HepG2 (cell line): ENCODE measurements around the gene LCLAT1. TPM values are rescaled to one million over a fixed set of nuclear protein-coding genes. Genes with fewer than 3 reads are reported as not detected.

Source experiments
- ATF7-NPFF ChIP-seq: sonication (generic); formaldehyde crosslinking; IDR thresholded peaks from 2 replicates; pipeline ENCODE4 v1.8.1; 2023; ENCODE audit warnings: mild to moderate bottlenecking, low read depth, missing genetic modification reagents, moderate library complexity
- CEBPG ChIP-seq: IDR thresholded peaks from 2 replicates; pipeline ENCODE4 v1.6.1; 2016
- E2F5 ChIP-seq: sonication (generic); formaldehyde crosslinking; conservative IDR thresholded peaks from 2 replicates; pipeline ENCODE4 v1.4.0; 2020; ENCODE audit warnings: missing genetic modification reagents
- EEA1 ChIP-seq: sonication (generic); formaldehyde crosslinking; IDR thresholded peaks from 2 replicates; pipeline ENCODE4 v1.5.1; 2020; ENCODE audit warnings: mild to moderate bottlenecking, missing genetic modification reagents, borderline replicate concordance
- GFI1 ChIP-seq: sonication (generic); formaldehyde crosslinking; IDR thresholded peaks from 2 replicates; pipeline ENCODE4 v1.5.0; 2020; ENCODE audit warnings: missing genetic modification reagents, mild to moderate bottlenecking, borderline replicate concordance
- GPN1 ChIP-seq: sonication (generic); formaldehyde crosslinking; IDR thresholded peaks from 2 replicates; pipeline ENCODE4 v1.5.1; 2020; ENCODE audit warnings: missing genetic modification reagents, borderline replicate concordance
- HCFC1 ChIP-seq: fragments of 150-350 bp; IDR thresholded peaks from 2 replicates; pipeline ENCODE4 v1.6.1; 2014; ENCODE audit warnings: low read depth, low read length
- MTF2 ChIP-seq: sonication (generic); formaldehyde crosslinking; IDR thresholded peaks from 2 replicates; pipeline ENCODE4 v1.5.0; 2020; ENCODE audit warnings: missing genetic modification reagents, borderline replicate concordance
- NCOA2 ChIP-seq: sonication (generic); formaldehyde crosslinking; IDR thresholded peaks from 2 replicates; pipeline ENCODE4 v1.8.0; 2022; ENCODE audit warnings: inconsistent platforms
- NR2F6 ChIP-seq, 2 experiments: IDR thresholded peaks; 2 replicates each; pipeline ENCODE4 v1.6.1; 2016; ENCODE audit warnings: antibody characterized with exemption in 1 of 2, mild to moderate bottlenecking in 1 of 2
- POLR2A ChIP-seq, 2 experiments: IDR thresholded peaks; 2 replicates each; pipeline ENCODE4 v1.6.1; 2011; ENCODE audit warnings: low read depth in 2 of 2, low read length in 2 of 2, mild to moderate bottlenecking in 1 of 2, moderate library complexity in 1 of 2; ENCODE audit not compliant: insufficient read depth in 1 of 2
- PRDM15 ChIP-seq: sonication (generic); formaldehyde crosslinking; IDR thresholded peaks from 2 replicates; pipeline ENCODE4 v1.4.0; 2020; ENCODE audit warnings: missing genetic modification reagents
- RORA ChIP-seq: sonication (generic); formaldehyde crosslinking; IDR thresholded peaks from 2 replicates; pipeline ENCODE4 v1.5.0; 2020; ENCODE audit warnings: mild to moderate bottlenecking, missing genetic modification reagents, moderate library complexity
- TOPORS ChIP-seq: sonication (generic); formaldehyde crosslinking; IDR thresholded peaks from 2 replicates; pipeline ENCODE4 v1.8.0; 2023; ENCODE audit warnings: mild to moderate bottlenecking, missing genetic modification reagents
- YEATS4 ChIP-seq: sonication (generic); formaldehyde crosslinking; IDR thresholded peaks from 2 replicates; pipeline ENCODE4 v1.4.0; 2020; ENCODE audit warnings: missing genetic modification reagents, borderline replicate concordance
- ZNF136 ChIP-seq: sonication (generic); formaldehyde crosslinking; IDR thresholded peaks from 2 replicates; pipeline ENCODE4 v1.8.1; 2022; ENCODE audit warnings: low read depth, mild to moderate bottlenecking, moderate library complexity, missing genetic modification reagents
- ZNF138 ChIP-seq: sonication (generic); formaldehyde crosslinking; IDR thresholded peaks from 2 replicates; pipeline ENCODE4 v1.5.0; 2020; ENCODE audit warnings: mild to moderate bottlenecking, low read depth, missing genetic modification reagents
- ZNF230 ChIP-seq: sonication (generic); formaldehyde crosslinking; IDR thresholded peaks from 2 replicates; pipeline ENCODE4 v1.4.0; 2020; ENCODE audit warnings: mild to moderate bottlenecking, missing genetic modification reagents
- ZNF30 ChIP-seq: sonication (generic); formaldehyde crosslinking; IDR thresholded peaks from 2 replicates; pipeline ENCODE4 v1.5.0; 2020; ENCODE audit warnings: mild to moderate bottlenecking, missing genetic modification reagents
- ZNF337 ChIP-seq: sonication (generic); formaldehyde crosslinking; IDR thresholded peaks from 2 replicates; pipeline ENCODE4 v1.5.1; 2020; ENCODE audit warnings: missing genetic modification reagents, low read depth, mild to moderate bottlenecking, borderline replicate concordance
- ZNF362 ChIP-seq: sonication (generic); formaldehyde crosslinking; IDR thresholded peaks from 2 replicates; pipeline ENCODE4 v1.4.0; 2020; ENCODE audit warnings: missing genetic modification reagents, mild to moderate bottlenecking, borderline replicate concordance
- ZNF556 ChIP-seq: sonication (generic); formaldehyde crosslinking; IDR thresholded peaks from 2 replicates; pipeline ENCODE4 v1.4.0; 2020; ENCODE audit warnings: mild to moderate bottlenecking, missing genetic modification reagents, borderline replicate concordance
- ZNF691 ChIP-seq: sonication (generic); formaldehyde crosslinking; IDR thresholded peaks from 2 replicates; pipeline ENCODE4 v1.4.0; 2020; ENCODE audit warnings: missing genetic modification reagents, low read depth, mild to moderate bottlenecking, borderline replicate concordance
- polyA plus RNA-seq, 8 experiments: library from polyadenylated mRNA; depleted of rRNA in 3 of 8; stranded (reverse) in 7 of 8; unstranded in 1 of 8; fragments of >200 nt; fragmentation: Illumina TruSeq in 4 of 8; extraction: Trizol in 4 of 8; gene quantifications; 2 replicates each; pipeline versions ENCODE4 v1.2.1 to v1.2.3, GENCODE V29; 2011 to 2016; ENCODE audit warnings: low read depth in 4 of 8, missing spikeins in 1 of 8, mixed read lengths in 1 of 8; ENCODE audit not compliant: insufficient read depth in 1 of 8
- total RNA-seq, 5 experiments: library from RNA; depleted of rRNA; stranded (reverse); fragments of >200 nt; fragmentation: Illumina TruSeq; extraction: Trizol; gene quantifications; 2 replicates each; pipeline ENCODE4 v1.2.3, GENCODE V29; 2016; ENCODE audit warnings: low read depth in 1 of 5

The LCLAT1 gene
- total and polyA plus RNA-seq, 2 of the 13 experiments (the other 11 are each of a cell fraction or from before 2014, with no cell fraction given), result 18.0 to 28.0 TPM

- TF ChIP-seq PRDM15 (peak; percentile 80), NR2F6 (IDR thresholded peaks at IDR 0.05) (peak; percentile 26; the same call in 1 of the 2 replicates), NR2F6 (CRISPR knock-in tag; IDR thresholded peaks at IDR 0.05) (peak; percentile 68; the same call in 1 of the 2 replicates), NCOA2 (CRISPR knock-in tag) (peak; percentile 71), ATF7-NPFF (CRISPR knock-in tag) (peak; percentile 98), ZNF337 (CRISPR knock-in tag) (no peak), E2F5 (CRISPR knock-in tag) (no peak; the same call in 1 of the 2 replicates), EEA1 (CRISPR knock-in tag) (peak; percentile 98), CEBPG (peak; percentile 81), ZNF138 (CRISPR knock-in tag) (peak; percentile 98), RORA (CRISPR knock-in tag) (no peak), TOPORS (peak; percentile 98), MTF2 (CRISPR knock-in tag) (peak; percentile 22; the same call in 1 of the 2 replicates), GPN1 (CRISPR knock-in tag) (peak; percentile 80; the same call in 1 of the 2 replicates), ZNF230 (CRISPR knock-in tag) (peak; percentile 100), ZNF691 (CRISPR knock-in tag) (peak; percentile 37), ZNF556 (CRISPR knock-in tag) (peak; percentile 85), ZNF362 (0 out of 2 replicates have a peak, but pooled peaks have one; percentile 41), YEATS4 (peak; percentile 97), HCFC1 (no peak), POLR2A (IDR thresholded peaks at IDR 0.05; ENCODE audit: insufficient read depth in 1 of 2, low read depth in 2 of 2, low read length in 2 of 2) (peak; percentile 53 to 73), GFI1 (CRISPR knock-in tag) (peak; percentile 76), ZNF136 (CRISPR knock-in tag) (peak; percentile 80), ZNF30 (CRISPR knock-in tag) (peak; percentile 98)
Measured at GRCh38 chr2:30447149-30448045, at the start of gene LCLAT1 (continued).
